NCI-H774 (cell line): ENCODE results near the gene HOXB2.
A peak's percentile ranks its signal among the peaks of the same experiment; 100 is the strongest.
"Not testable (repeated sequence)": the region's sequence is repeated elsewhere in the genome, so short reads cannot be mapped to it uniquely, and the experiment has no call there.

Experiments
- DNase-seq: peaks from one replicate; lab custom pipeline; 2025; lab: John Stamatoyannopoulos, UW

The HOXB2 gene

DNA sequence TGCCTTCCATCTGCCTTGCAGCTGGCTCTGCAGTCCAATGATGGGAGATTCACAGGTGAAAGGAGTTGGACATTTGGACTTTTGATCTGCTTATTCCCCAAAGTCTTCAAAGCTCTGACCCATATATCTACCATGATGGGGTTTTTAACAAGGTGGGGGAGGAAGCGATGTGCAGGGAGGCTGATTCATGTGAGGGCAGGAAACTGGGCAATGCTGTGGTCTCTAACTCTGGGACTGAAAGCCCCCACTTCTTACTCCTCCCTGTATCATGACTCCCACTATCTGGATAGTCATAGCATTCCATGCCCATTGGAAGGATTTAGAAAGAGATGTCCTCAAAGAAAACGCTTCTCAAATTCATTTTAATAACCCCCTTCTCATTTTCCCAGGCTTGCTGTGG is 30.4 kb downstream of the HOXB2 start:
- no peak for DNase-seq

DNA sequence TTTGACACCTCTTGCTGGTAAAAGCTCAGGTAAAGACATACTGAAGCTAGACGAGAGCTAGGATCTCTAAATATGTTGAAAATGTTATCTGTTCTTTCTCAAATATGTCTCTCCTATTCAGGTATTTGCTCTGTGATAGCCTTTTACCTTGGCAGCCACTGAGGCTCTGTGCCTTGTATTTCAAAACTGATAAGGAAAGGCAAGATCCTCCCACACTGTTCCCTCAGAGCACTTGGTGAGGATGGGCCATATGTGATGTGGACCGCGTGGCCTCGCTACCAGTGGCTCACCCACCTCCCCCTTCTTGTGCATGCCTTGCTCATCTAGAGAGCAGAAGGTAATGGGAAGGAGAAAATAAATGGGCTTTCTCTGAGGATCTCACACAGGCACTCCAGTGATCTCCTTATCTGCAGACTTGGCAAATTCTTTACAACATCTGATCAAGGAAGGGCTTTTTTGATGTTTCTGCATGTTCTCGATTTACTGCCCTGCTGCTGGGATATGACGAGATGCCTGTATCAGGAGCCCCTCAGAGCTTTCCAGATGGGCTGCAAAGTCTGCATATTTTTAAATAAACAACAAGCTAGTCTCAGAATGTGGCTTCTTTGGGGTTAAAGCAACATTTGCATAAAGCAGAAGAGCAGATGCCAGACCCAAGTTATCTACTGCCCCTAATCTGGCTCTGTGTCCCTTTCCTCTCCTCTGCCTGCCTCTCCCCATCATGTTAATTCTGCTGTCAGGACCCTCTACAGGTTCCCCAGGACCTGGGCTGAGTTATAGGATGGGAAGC is 31.0 kb downstream of the HOXB2 start:
- no peak for DNase-seq

DNA sequence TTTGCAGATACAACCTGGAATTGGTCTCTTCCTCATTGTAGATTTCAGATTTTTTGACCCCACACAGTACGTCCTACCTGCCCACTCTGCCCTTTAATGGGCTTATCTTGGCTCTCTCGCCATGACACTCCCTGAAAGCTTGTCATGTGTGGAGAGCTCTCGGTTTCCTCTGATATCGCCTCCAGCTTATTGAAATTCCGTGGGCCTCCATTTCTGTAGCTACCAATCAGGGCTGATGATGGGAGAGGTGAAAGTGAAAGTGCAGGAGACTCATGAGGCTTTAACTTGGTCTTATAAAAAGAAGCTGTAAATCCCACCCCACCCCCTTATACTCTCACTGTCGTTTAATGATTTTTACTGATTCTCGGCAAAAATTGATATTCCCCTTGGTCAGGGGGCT is 31.8 kb downstream of the HOXB2 start:
- DNase-seq = no peak

DNA sequence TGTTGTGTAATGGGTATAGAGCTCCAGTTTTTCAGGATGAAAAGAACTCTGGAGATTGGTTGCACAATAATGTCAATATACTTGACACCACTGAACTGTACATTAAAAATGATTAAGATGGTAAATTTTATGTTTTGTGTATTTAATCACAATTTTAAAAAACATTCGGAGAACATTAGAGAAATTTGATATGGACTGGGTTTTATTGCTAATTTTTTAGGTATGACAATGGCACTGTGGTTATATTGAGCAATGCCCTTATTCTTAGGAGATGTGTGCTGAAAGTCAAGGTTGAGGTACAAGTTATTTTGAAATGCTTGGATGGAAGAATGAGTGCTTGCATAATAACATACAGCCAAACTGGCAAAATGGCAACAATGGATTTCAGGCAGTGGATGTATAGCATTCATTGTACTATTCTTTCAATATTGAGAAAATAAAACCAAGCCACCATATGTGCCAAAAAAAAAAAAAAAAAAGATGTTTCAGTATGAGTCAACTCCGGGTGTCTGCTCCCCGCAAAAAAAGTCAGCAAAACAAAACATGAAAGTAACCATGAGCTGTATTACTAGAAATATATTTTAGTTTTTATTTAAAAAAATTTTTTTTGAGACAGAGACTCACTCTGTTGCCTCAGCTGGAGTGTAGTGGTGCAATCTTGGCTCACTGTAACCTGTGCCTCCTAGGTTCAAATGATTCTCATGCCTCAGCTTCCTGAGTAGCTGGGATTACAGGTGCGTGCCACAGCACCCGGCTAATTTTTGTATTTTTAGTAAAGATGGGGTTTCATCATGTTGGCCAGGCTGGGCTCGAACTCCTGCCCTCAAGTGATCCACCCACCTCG is 33.9 kb downstream of the HOXB2 start:
- no peak for DNase-seq

DNA sequence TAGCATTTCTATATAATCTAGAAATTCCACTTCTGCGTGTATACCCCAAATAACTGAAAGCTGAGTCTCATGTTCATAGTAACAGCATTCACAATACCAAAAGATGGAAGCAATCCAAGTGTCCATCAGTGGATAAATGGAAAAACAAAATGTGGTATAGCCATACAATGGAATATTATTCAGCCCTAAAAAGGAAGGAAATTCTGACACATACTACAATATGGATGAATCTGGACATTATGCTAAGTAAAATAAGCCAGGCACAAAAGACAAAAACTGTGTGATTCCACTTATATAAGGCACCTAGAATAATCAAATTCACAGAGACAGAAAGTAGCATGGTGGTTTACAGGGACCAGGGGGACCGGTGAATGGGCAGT is 34.5 kb downstream of the HOXB2 start:
- DNase-seq = no peak

DNA sequence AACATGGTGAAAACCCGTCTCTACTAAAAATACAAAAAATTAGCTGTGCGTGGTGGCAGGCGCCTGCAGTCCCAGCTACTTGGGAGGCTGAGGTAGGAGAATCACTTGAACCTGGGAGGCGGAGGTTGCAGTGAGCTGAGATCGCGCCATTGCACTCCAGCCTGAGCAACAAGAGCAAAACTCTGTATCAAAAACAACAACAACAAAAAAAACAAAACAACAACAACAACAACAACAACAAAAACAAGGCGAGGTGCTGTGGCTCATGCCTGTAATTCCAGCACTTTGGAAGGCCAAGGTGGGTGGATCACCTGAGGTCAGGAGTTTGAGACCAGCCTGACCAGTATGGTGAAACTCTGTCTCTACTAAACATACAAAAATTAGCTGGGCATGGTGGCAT is 35.2 kb downstream of the HOXB2 start:
- not testable (repeated sequence) for DNase-seq

DNA sequence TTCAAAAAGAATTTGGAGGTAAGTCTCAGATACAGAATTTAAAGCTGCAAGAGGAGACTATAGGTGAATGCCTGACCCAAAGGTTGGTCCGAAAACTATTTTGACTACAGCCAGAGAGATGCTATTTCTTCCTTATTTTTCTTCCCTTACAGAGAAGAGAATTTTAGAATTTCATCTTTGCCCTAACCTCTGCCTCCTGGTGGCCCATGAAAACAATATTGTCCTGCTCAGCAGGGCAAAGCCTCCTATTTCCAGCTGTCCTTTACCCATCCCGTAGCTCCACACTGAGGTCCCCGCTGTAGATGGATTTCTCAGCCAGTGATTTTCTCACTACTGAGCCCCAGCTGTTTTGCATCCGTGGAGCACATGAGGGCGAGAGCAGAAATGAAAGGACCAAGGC is 38.7 kb downstream of the HOXB2 start:
- DNase-seq = no peak

DNA sequence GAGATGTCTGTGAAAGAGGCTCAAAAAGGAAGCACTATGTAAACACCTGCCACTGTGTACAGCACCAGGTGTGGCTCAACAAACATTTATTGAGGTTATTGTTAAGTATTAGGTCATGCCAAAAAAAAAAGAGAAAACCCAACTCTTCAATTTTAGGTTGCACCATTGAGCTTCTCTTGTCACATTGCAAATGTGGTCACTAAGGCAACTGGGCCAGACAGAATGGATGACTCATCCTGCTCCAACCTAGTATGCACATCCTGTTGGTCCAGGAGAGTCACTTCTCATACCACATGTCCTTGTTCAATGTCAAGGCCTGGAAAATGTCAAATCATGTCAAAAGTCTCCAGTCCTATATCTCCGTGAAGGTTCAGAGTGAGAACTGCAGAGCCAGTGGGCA is 39.1 kb downstream of the HOXB2 start:
- peak; percentile 100 for DNase-seq

DNA sequence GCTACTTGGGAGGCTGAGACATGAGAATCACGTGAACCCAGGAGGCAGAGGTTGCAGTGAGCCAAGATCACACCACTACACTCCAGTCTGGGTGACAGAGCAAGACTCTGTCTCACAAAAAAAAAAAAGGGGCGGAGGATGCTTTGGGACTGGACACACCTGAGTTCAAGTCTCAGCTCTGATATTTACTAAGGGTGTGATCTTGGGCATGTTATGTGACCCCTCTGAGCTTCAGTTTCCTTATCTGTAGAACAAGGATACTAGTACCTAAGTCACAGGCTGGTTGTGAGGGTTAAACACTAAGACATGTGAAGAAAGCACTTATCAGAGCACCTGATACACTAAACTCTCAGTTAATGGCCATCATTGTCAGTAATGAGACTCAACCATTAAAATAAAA is 40.0 kb downstream of the HOXB2 start:
- no peak for DNase-seq

DNA sequence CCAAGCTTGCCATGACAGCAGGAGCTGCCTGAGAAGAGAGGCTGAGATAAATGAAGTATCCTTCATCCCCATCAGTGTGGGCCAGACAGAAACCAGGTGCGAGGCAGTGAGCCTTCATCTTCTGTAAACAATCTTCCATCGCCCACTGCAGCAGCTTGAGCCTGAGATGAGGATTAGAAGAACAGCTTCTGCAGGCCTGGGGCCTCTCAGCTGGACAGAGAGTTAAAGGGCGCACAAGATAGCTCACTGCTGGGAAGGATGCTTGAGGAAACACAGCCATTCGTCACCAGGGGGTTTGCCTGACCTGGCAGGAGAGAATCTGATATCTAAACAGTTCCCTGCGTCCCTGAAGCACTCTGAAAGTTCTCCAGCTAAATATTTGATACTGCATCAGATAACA is 41.2 kb downstream of the HOXB2 start:
- DNase-seq = no peak

DNA sequence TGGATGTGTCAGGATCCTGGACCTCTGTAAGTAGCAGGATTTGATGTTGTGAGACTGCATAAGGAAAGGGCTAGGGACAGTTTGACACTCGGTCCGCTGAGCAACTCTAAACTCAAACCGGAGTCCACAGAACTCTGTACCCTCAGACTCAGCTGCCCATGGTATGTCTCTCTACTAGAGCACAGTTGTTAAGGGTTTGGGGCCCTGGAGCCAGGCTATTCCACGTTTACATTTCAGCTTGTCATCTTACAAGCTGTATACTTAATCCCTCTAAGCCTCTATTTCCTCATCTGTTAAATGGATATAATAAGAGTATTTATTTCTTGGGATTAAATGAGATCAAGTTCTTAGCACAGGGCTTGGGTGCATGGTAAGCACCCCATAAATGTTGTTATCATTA is 42.0 kb downstream of the HOXB2 start:
- DNase-seq = no peak

DNA sequence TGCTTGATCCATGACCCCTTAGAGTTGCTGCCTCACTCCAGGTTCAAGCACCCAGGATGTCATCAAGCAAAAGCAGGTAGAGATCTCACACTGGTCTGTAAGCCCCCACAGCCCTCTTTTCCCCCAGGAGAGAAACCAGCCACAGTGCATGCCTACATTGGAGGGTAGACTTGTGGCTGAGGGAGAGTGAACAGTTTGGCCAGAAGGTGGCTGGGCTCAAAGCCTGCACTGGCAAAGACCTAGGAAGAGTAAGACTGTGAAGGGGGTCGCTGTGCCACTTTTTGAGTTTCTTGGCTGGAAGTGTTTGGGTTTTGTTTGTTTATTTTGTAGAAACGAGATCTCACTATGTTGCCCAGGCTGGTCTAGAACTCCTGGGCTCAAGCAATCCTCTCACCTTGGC is 42.6 kb downstream of the HOXB2 start:
- DNase-seq = no peak

DNA sequence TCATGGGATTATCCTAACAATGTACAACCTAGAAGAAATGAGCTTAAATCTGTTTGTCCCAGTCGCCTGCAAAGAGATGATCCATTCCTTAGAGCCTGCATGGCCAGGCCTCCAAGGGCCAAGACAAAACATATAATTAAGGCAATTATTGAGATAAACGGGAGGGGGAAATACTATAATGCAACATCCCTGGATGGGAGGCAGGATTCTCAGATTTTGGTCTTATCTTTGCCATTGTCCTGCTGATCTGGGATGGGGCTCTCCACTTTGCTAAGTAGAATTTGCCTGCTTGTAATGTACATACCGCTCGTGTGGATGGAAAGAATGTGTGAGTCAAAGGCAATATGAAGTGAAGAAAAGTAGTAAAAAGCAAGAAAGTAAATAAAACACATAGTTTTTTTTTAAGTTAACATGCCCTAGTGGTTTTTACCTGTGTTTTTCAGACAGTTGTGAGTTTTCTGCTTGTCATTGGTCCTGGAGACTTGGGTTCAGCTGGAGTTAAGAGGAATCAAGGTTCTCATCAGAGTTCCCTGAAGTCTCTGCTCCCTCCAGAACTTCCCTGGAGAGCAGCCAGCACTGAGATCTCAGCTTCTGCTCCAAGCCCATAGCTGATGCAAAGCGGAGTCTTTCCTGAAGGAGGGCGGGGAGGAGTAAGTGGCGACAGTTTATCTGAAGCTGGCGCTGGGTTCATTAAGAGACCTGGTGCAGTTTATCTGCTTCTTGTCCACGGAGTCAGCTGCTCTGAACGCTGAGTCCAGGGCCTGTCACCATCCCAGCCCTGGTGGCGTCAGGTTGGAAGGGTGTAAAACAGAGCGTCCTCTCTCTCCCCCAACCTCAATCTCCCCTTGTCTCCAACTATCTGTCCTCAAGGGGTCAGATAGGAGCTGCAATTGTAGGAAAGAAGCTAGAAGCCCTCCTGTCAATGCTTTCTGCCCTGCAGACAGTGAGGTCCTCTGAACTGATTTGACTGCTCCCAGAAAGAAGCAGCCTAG is 44.2 kb downstream of the HOXB2 start:
- no peak for DNase-seq

DNA sequence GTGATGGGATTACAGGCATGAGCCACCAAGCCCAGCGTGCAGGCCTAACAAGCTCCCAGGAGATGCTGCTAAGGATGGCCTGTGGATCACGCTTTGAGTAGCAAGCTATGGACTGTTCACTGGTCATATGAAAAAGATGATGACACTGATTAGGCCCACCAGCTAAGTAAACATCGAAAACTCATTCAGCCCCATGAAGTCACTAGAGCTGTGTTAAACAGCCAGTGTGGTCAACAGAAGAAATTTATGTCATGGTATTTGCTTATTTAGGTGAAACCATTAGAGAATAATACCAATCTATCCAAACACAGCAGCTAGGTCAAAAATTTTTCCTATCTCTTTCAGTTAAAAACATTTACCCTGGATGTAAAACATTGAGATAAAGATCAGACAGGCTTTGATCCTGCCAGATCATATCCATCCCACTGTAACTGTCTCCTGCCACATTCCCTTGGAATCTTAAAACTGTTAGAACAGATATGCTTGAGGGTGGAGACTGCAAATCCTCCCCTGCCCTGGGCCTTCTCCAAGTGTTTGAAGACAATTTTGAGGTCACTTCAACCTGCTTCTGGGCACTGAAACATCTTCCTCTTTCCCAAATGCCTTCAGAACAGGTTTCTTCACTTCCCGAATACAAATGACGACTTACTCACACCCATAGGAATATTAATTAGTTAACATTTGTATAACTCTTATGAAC is 45.0 kb downstream of the HOXB2 start:
- no peak for DNase-seq

DNA sequence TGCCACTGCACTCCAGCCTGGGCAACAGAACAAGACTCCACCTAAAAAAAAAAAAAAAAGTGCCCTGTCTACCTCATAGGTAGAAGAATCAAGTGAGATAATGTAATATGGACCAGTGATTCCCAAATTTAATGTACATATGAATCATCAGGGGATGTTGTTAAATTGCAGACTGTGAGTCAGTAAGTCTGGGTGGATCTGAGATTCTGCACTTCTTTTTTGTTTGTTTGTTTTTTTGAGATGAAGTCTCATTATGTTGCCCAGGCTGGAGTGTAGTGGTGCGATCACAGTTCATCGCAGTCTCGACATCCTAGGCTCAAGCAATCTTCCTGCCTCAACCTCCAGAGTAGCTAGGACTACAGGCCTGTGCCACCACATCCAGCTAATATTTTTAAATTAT is 45.7 kb downstream of the HOXB2 start:
- DNase-seq = no peak

DNA sequence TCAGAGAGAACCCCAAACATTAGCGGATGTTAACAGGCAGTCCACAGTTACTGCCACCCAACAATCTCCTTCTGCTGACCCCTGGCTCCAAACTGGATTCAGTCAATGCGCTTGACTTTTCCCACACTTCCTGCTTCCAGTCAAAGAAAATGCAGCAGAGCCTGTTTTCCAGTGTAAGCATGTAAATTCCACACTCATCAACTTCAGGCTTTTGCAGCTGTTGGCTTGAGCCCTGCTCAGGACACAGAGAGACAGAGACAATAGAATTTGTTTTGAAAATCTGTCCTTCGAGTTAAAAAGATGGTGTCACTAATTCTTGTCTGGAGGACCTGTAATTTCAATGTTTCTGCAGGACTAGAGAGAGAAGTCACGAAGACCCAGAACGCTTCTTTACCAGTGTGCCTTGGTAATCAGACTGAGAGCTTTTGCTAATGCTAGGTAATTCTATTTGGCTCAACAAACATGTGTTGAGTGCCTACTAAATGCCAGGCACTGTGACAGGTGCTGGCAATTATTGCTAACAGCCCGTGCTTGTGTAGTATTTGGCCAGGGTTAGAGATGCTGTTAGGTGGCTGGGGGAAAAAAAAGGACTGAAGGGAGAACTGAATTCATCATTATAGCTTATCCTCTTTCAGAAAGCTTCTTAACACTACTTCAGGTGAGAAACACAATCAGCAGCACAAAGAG is 46.6 kb downstream of the HOXB2 start:
- peak; percentile 97 for DNase-seq

DNA sequence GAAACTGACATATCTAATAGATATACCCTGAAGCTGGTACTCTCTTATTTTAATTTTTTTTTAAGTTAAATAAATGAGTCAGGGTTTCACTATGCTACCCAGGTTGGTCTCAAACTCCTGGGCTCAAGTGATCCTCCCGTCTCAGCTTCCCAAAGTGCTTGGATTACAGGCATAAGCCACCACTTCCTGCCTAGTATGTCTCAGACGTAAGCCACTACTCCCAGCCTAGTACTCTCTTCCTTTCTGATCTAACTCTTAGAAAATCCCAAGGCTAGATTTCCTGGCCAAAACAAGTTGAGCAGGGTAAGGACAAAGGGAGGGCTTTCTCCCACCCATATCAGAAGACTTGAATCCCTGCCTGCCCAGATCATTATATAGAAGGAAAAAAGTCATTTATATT is 47.8 kb downstream of the HOXB2 start:
- DNase-seq = no peak

DNA sequence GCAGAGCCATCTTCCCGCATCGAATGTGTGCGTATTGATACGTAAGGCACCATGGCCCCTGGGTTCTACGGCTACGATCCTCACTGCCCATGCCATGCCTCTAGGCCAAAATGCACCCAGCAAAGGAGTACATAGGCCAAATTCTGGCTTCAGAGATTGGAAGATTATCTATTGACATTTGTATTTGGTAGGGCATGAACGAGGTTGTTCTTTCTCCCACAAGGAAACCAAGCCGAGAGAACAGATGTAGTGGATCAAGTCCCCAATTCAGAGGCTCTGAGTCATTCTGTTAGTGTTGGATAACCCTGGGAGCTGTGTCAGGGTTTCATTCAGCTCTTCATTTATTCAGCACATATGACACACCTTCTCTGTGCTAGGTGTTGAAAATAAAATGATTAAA is 50.6 kb downstream of the HOXB2 start:
- peak; percentile 43 for DNase-seq
